Ovary (tissue), 3 donors: Measurements from ENCODE around the gene RRP1B.

ENCODE experiments used
- EP300 ChIP-seq: sonication (generic); formaldehyde crosslinking; IDR thresholded peaks from one replicate; pipeline ENCODE4 v1.6.1; 2017; ENCODE audit warnings: antibody characterized with exemption
- POLR2A ChIP-seq: fragments of 450-650 bp; IDR thresholded peaks from one replicate; pipeline ENCODE4 v1.6.1; 2017; ENCODE audit warnings: antibody characterized with exemption, mild to moderate bottlenecking, moderate library complexity
- TF ChIP-seq, protein P1 (sequence below), 3 donors: fragments of 450-650 bp in 2 of 3; fragments of 200-600 bp in 1 of 3; IDR thresholded peaks; one replicate each; pipeline versions ENCODE4 v1.5.1 to v1.8.0; 2016 to 2022; ENCODE audit warnings: antibody characterized with exemption in 3 of 3, mild to moderate bottlenecking in 1 of 3
- donor health status: DM: no; HTN: no; CAD: no.

DNA sequence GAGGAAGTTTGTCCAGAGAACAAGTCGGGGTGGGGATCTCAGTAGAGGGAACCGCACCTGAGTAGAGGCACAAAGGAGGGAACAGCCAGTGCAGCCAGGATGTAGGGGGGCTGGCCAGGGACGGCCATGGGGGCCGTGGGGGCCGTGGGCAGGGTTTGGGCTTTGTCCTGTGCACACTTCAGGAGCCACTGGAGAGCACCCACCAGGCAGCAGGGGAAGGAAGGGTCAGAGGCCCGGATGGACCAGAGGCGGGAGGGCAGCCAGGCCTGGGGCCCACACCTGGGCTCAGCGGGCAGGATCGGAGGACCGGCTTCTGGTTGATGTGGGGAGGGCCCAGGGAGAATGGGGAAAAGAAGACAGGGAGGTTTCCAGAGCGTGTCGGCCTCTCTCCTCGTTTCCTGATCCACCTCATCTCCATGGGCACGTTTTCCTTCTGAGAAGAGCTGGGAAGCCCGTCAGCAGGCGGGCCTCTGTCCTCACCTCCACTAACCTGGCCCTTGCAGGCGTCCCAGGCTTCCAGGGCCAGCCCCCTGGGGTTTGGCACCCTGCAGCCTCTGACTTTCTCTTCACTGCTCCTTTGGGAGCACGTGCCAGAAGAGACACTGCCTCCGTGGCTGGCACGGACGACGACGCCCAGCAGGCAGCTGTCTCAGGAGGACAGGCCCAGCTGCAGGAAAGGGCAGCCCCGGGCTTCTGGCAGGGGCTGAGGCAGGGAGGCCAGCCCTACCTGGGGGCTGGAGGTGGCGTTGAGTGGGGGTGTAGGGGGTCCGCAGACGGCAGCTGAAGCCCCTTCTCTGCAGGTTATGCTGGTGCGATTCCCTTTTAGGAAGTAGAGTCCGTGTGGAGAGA lies 42.8 kb downstream of the RRP1B start:
- no peak for TF ChIP-seq POLR2A
- TF ChIP-seq, protein P1, sequence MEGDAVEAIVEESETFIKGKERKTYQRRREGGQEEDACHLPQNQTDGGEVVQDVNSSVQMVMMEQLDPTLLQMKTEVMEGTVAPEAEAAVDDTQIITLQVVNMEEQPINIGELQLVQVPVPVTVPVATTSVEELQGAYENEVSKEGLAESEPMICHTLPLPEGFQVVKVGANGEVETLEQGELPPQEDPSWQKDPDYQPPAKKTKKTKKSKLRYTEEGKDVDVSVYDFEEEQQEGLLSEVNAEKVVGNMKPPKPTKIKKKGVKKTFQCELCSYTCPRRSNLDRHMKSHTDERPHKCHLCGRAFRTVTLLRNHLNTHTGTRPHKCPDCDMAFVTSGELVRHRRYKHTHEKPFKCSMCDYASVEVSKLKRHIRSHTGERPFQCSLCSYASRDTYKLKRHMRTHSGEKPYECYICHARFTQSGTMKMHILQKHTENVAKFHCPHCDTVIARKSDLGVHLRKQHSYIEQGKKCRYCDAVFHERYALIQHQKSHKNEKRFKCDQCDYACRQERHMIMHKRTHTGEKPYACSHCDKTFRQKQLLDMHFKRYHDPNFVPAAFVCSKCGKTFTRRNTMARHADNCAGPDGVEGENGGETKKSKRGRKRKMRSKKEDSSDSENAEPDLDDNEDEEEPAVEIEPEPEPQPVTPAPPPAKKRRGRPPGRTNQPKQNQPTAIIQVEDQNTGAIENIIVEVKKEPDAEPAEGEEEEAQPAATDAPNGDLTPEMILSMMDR (IDR thresholded peaks at IDR 0.05): no peak
- TF ChIP-seq EP300: no peak
